HUES64 (cell line): ENCODE results near the gene PDCL2.

ENCODE experiments used
- H3K27ac ChIP-seq: 2 replicates; pipeline ENCODE4 v1.7.0; 2013; ENCODE audit warnings: low read depth, low read length, inconsistent platforms
- H3K27me3 ChIP-seq: 2 replicates; pipeline ENCODE4 v1.6.1; 2013; ENCODE audit warnings: mild to moderate bottlenecking, low read length; ENCODE audit not compliant: insufficient read depth
- H3K36me3 ChIP-seq: 2 replicates; pipeline ENCODE4 v1.6.1; 2013; ENCODE audit warnings: mild to moderate bottlenecking, low read length; ENCODE audit not compliant: insufficient read depth
- H3K4me1 ChIP-seq: 2 replicates; pipeline ENCODE4 v1.6.1; 2013; ENCODE audit warnings: mild to moderate bottlenecking, low read length, moderate library complexity; ENCODE audit not compliant: insufficient read depth
- H3K4me3 ChIP-seq: 2 replicates; pipeline ENCODE4 v1.5.1; 2013; ENCODE audit warnings: mild to moderate bottlenecking, low read length, moderate library complexity
- H3K9ac ChIP-seq: 2 replicates; pipeline ENCODE4 v1.6.1; 2013; ENCODE audit warnings: mild to moderate bottlenecking, low read depth, low read length
- H3K9me3 ChIP-seq: 2 replicates; pipeline ENCODE4 v1.6.1; 2013; ENCODE audit warnings: low read depth, low read length; ENCODE audit not compliant: insufficient read depth
- WGBS: fragments of 150-250, 120-280 bp; methylation state at CpG from one replicate; pipeline ENCODE4 v1.1.7; 2013; ENCODE audit warnings: missing lambda C conversion rate; 5-methylcytosine and 5-hydroxymethylcytosine counted together

Gene PDCL2

GRCh38 chr4:55538531-55538930 is 53.5 kb downstream of the PDCL2 start:
- Histone ChIP-seq H3K4me1 (peaks cover 23% of the 10 kb centered on the region; the same call in 1 of the 2 replicates), H3K9me3 (peaks cover 9% of the 10 kb centered on the region; the same call in 1 of the 2 replicates)

GRCh38 chr4:55534306-55534705 is 57.7 kb downstream of the PDCL2 start:
- H3K4me1 ChIP-seq, result peaks cover 17% of the 10 kb centered on the region; the same call in 1 of the 2 replicates
- H3K9me3 ChIP-seq, result peaks cover 9% of the 10 kb centered on the region; the same call in 1 of the 2 replicates
- no peak overlapping the region for H3K27ac ChIP-seq
- no peak overlapping the region for H3K9ac ChIP-seq
- no peaks in the 10 kb centered on the region; the same call in 1 of the 2 replicates for H3K36me3 ChIP-seq
- no peak overlapping the region for H3K4me3 ChIP-seq
- no peaks in the 10 kb centered on the region for H3K27me3 ChIP-seq

More at GRCh38 chr4:55538531-55538930, 53.5 kb downstream of the PDCL2 start:
- Histone ChIP-seq H3K9ac (no peak overlapping the region), H3K27ac (no peak overlapping the region), H3K4me3 (no peak overlapping the region), H3K27me3 (no peaks in the 10 kb centered on the region), H3K36me3 (no peaks in the 10 kb centered on the region; the same call in 1 of the 2 replicates)

GRCh38 chr4:55530691-55531090 is 61.4 kb downstream of the PDCL2 start:
- peaks cover 30% of the 10 kb centered on the region for H3K4me1 ChIP-seq
- H3K9ac ChIP-seq, result no peak overlapping the region
- H3K36me3 ChIP-seq, result no peaks in the 10 kb centered on the region
- H3K4me3 ChIP-seq, result no peak overlapping the region
- no peaks in the 10 kb centered on the region for H3K9me3 ChIP-seq
- no peak overlapping the region for H3K27ac ChIP-seq
- WGBS, result 93% methylated on average over 3 of the region's 4 CpGs
- H3K27me3 ChIP-seq, result no peaks in the 10 kb centered on the region

GRCh38 chr4:55530167-55530566 is 61.9 kb downstream of the PDCL2 start:
- H3K27me3 ChIP-seq, result no peaks in the 10 kb centered on the region
- H3K36me3 ChIP-seq, result no peaks in the 10 kb centered on the region
- peaks cover 30% of the 10 kb centered on the region for H3K4me1 ChIP-seq
- H3K9ac ChIP-seq, result no peak overlapping the region
- no peaks in the 10 kb centered on the region for H3K9me3 ChIP-seq
- no peak overlapping the region for H3K4me3 ChIP-seq
- WGBS, result 98% methylated on average over 4 of the region's 4 CpGs
- no peak overlapping the region for H3K27ac ChIP-seq

GRCh38 chr4:55528491-55528890 is 63.6 kb downstream of the PDCL2 start:
- H3K4me1 ChIP-seq, result peaks cover 30% of the 10 kb centered on the region
- 57% methylated on average over 3 of the region's 3 CpGs for WGBS
- peak overlapping the region; percentile 28; the same call in 1 of the 2 replicates for H3K27ac ChIP-seq
- no peaks in the 10 kb centered on the region for H3K9me3 ChIP-seq
- no peak overlapping the region for H3K4me3 ChIP-seq
- no peak overlapping the region for H3K9ac ChIP-seq
- no peaks in the 10 kb centered on the region for H3K36me3 ChIP-seq
- H3K27me3 ChIP-seq, result no peaks in the 10 kb centered on the region

GRCh38 chr4:55524844-55525571 is 67.0 kb downstream of the PDCL2 start:
- Histone ChIP-seq H3K36me3 (no peaks in the 10 kb centered on the region), H3K4me1 (peaks cover 33% of the 10 kb centered on the region), H3K9me3 (no peaks in the 10 kb centered on the region), H3K9ac (no peak overlapping the region), H3K27ac (no peak overlapping the region), H3K4me3 (no peak overlapping the region), H3K27me3 (no peaks in the 10 kb centered on the region)
- 90% methylated on average over 4 of the region's 4 CpGs for WGBS

- Histone ChIP-seq H3K4me3 (no peak overlapping the region), H3K4me1 (peaks cover 13% of the 10 kb centered on the region), H3K36me3 (no peaks in the 10 kb centered on the region), H3K9me3 (peaks cover 5% of the 10 kb centered on the region; the same call in 1 of the 2 replicates), H3K9ac (no peak overlapping the region), H3K27me3 (no peaks in the 10 kb centered on the region), H3K27ac (no peak overlapping the region)
Measured at GRCh38 chr4:55518442-55518841, 73.6 kb downstream of the PDCL2 start.

- H3K27ac ChIP-seq, result no peak overlapping the region
- no peak overlapping the region for H3K4me3 ChIP-seq
- H3K4me1 ChIP-seq, result peaks cover 13% of the 10 kb centered on the region
- WGBS, result 100% methylated on average over 2 of the region's 2 CpGs
- H3K9me3 ChIP-seq, result peaks cover 5% of the 10 kb centered on the region; the same call in 1 of the 2 replicates
- no peak overlapping the region for H3K9ac ChIP-seq
- H3K36me3 ChIP-seq, result no peaks in the 10 kb centered on the region
- H3K27me3 ChIP-seq, result no peaks in the 10 kb centered on the region
Measured at GRCh38 chr4:55517526-55518229, 74.4 kb downstream of the PDCL2 start.

GRCh38 chr4:55512922-55513571 is 79.0 kb downstream of the PDCL2 start:
- Histone ChIP-seq H3K4me3 (no peak overlapping the region), H3K27ac (no peak overlapping the region), H3K9me3 (no peaks in the 10 kb centered on the region), H3K27me3 (no peaks in the 10 kb centered on the region), H3K36me3 (no peaks in the 10 kb centered on the region), H3K9ac (no peak overlapping the region), H3K4me1 (peaks cover 8% of the 10 kb centered on the region)
- 100% methylated on average over 1 of the region's 1 CpG for WGBS

GRCh38 chr4:55512077-55512476 is 80.0 kb downstream of the PDCL2 start:
- no peak overlapping the region for H3K27ac ChIP-seq
- WGBS, result 100% methylated on average over 1 of the region's 1 CpG
- no peaks in the 10 kb centered on the region for H3K27me3 ChIP-seq
- no peak overlapping the region for H3K4me3 ChIP-seq
- H3K9me3 ChIP-seq, result no peaks in the 10 kb centered on the region
- no peak overlapping the region for H3K9ac ChIP-seq
- H3K36me3 ChIP-seq, result peaks cover 4% of the 10 kb centered on the region; the same call in 1 of the 2 replicates
- H3K4me1 ChIP-seq, result peaks cover 8% of the 10 kb centered on the region

- no peaks in the 10 kb centered on the region for H3K27me3 ChIP-seq
- H3K9ac ChIP-seq, result no peak overlapping the region
Measured at GRCh38 chr4:55510685-55511084, 81.4 kb downstream of the PDCL2 start.

More at GRCh38 chr4:55510685-55511084, 81.4 kb downstream of the PDCL2 start:
- H3K9me3 ChIP-seq, result no peaks in the 10 kb centered on the region
- peaks cover 8% of the 10 kb centered on the region for H3K4me1 ChIP-seq
- H3K36me3 ChIP-seq, result peaks cover 6% of the 10 kb centered on the region; the same call in 1 of the 2 replicates
- no peak overlapping the region for H3K27ac ChIP-seq
- H3K4me3 ChIP-seq, result no peak overlapping the region
